Natural killer cell treated with Interleukin-12 subunit alpha and Interleukin-12 subunit beta and Interleukin-15 and Interleukin-18, amount 100 ng/mL, for 72 hours (primary cell): ENCODE results near the gene GALNS. TPM values are rescaled to one million over a fixed set of nuclear protein-coding genes. Genes with fewer than 3 reads are reported as not detected.

ENCODE experiments used
- ATAC-seq, 2 donors: fragments of 150-1000 bp; cut with Tn5 transposase in 1 of 2; sonication (Bioruptor Pico), chemical (Tn5 transposase) in 1 of 2; 2 replicates each; pipeline ENCODE4 v1.10.0; 2021
- DNase-seq: peaks from one replicate; pipeline ENCODE4 v3.0.0; 2022; ENCODE audit warnings: low spot score
- H3K27ac Mint-ChIP-seq, 2 donors: 1 replicate in 1 of 2; 2 replicates in 1 of 2; pipeline ENCODE4 v1.8.0; 2022; ENCODE audit warnings: mixed read lengths in 2 of 2, mild to moderate bottlenecking in 1 of 2, moderate library complexity in 1 of 2
- H3K27me3 Mint-ChIP-seq, 2 donors: 1 replicate in 1 of 2; 2 replicates in 1 of 2; pipeline ENCODE4 v1.8.0; 2022; ENCODE audit warnings: mixed read lengths in 2 of 2
- H3K36me3 Mint-ChIP-seq: one replicate; pipeline ENCODE4 v1.8.0; 2022; ENCODE audit warnings: mixed read lengths
- H3K4me1 Mint-ChIP-seq, 2 donors: 1 replicate in 1 of 2; 2 replicates in 1 of 2; pipeline ENCODE4 v1.8.0; 2022; ENCODE audit warnings: low read depth in 2 of 2, mixed read lengths in 2 of 2, mild to moderate bottlenecking in 1 of 2
- H3K4me3 Mint-ChIP-seq: one replicate; pipeline ENCODE4 v1.8.0; 2022; ENCODE audit warnings: mixed read lengths
- H3K9me3 Mint-ChIP-seq: 2 replicates; pipeline ENCODE4 v1.8.0; 2022; ENCODE audit warnings: mixed read lengths
- total RNA-seq, 2 donors: library from RNA; stranded (reverse); gene quantifications; one replicate each; pipeline ENCODE4 v1.2.3, GENCODE V29; 2022

Gene GALNS
- total RNA-seq, 2 donors from 2014 or later = 27.3 to 46.3 TPM

DNA sequence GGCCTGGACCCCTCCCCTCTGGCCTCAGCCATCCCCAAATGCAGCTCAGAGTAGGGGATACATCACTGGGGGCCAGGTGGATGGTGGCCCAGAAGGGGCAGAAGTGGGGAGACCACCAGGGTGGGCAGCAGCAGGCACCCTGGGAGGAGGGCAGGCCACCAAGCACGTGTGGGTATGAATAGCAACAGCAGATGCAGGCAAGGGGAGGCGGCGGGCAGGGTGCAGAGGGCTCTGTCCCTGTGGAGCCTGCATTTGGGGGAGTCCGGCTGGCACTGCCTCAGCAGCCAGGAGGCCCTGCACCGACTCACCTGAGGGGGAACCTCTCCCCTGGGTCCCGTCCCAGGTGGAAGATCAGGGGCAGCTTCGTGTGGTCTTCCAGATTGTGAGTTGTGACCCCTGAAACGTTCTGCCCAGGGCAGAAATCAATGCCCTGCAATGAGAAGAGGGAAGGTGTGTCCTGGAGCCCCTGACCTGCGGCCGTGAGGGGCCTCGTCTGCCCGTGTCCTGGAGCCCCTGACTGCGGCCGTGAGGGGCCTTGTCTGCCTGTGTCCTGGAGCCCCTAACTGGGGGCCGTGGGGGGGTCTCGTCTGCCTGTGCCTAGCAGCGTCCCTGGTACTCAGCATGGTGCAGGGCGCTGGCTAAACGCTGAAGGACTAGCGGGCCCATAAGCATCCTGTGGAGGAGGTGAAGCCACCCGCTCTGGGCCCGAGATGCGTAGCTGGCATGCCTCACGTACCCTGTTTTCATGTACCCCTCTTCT is 34.3 kb downstream of the GALNS start:
- H3K27ac Mint-ChIP-seq = no peak overlapping the region
- H3K27me3 Mint-ChIP-seq = no peaks in the 10 kb centered on the region
- no peaks in the 10 kb centered on the region for H3K9me3 Mint-ChIP-seq
- no peaks in the 10 kb centered on the region for H3K36me3 Mint-ChIP-seq
- DNase-seq = no peak
- peaks cover 0 to 3% of the 10 kb centered on the region in 2 donors for H3K4me1 Mint-ChIP-seq
- no peak for ATAC-seq
- no peak overlapping the region for H3K4me3 Mint-ChIP-seq

DNA sequence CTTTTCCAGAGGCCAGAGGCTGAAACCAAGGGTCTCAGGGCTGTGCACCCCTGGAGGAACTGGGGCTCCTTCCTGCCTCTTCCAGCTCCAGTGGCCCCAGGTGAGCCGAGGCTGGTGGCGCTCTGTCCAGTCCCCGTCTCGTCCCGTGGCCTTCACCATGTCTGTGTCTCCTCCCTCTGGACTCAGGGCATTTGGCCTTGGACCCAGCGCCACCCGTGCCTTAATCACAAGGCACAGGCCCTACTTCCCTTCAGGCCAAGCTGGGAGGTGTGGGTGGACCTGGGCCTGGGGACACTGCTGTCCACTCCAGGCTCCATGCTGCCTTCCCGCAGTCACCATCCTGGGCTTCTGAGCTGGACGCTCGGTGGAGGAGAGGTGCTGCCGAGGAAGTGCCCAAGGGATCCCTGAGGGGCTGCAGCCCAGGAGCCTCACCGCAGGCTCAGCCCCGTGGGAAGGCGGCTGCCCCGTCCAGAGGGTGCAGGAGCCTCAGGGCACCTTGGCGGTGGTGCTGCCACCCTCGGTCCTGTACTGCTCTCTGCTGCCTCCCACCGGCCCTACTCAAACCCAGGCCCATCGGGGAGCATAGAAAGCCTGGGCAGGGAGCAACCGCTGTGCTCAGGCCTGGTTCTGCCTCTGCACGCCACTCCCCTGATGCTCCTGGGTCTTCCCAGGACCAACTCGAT is 35.4 kb downstream of the GALNS start:
- ATAC-seq = no peak
- H3K27me3 Mint-ChIP-seq = no peaks in the 10 kb centered on the region
- H3K4me3 Mint-ChIP-seq = no peak overlapping the region
- H3K9me3 Mint-ChIP-seq = no peaks in the 10 kb centered on the region
- DNase-seq = no peak
- peaks cover 0 to 3% of the 10 kb centered on the region in 2 donors for H3K4me1 Mint-ChIP-seq
- no peaks in the 10 kb centered on the region for H3K36me3 Mint-ChIP-seq
- H3K27ac Mint-ChIP-seq = no peak overlapping the region

DNA sequence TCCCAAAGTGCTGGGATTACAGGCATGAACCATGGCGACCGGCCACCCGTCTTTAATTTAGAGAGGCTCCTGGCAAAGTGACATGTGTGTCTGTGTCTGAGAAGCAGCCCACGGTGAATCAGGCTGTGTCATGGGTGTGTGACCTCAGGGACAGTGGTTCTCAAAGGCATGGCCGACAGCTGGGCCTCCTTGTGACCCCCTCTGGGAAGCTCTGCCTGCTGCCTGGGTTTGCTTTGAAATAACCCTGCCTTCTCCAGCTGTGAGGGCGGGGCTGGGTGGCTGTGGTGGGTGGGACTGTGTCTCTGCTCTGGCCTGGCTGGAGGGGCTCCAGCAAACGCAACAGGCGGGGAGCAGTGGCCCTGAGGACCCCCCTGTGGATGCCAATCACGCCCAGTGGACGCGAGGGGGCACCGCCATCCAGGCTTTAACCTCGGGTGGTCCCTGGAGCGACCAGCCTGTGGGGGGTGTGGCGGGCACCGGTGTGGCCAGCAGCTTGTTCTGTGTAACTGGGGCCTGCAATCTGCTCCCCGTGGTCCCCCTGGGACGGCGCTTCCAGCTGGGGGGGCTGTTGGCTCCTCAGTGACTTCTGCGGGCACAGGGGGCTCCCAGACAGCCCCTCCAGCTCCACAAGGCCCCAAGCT is 36.2 kb downstream of the GALNS start:
- DNase-seq (no peak), ATAC-seq (no peak)
- no peaks in the 10 kb centered on the region for H3K4me1 Mint-ChIP-seq
- H3K36me3 Mint-ChIP-seq = no peaks in the 10 kb centered on the region
- H3K9me3 Mint-ChIP-seq = no peaks in the 10 kb centered on the region
- no peaks in the 10 kb centered on the region for H3K27me3 Mint-ChIP-seq
- no peak overlapping the region for H3K27ac Mint-ChIP-seq
- no peak overlapping the region for H3K4me3 Mint-ChIP-seq

DNA sequence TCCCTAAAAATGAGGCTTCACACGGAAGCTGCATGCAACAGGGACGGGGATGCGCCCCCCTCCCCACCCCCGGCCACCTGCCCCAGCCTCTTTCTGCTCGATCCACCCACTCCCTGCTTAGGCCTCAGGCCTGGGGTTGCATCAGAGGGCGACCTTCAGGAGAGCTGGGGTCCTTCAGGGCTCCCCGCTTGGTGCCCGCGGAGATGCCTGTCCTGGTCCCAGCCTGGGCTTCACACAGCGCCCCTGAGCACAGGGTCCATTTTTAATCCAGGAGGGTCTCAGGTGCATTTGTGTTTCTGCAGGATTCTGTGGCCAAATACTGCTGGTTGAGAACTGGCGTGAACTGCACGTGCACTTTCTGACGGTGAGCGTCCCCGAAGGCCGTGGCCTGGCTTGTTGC is 37.6 kb downstream of the GALNS start:
- Mint-ChIP-seq H3K4me3 (no peak overlapping the region), H3K27ac (no peak overlapping the region), H3K27me3 (no peaks in the 10 kb centered on the region), H3K9me3 (no peaks in the 10 kb centered on the region), H3K36me3 (no peaks in the 10 kb centered on the region), H3K4me1 (no peaks in the 10 kb centered on the region)
- DNase-seq (no peak), ATAC-seq (no peak)

DNA sequence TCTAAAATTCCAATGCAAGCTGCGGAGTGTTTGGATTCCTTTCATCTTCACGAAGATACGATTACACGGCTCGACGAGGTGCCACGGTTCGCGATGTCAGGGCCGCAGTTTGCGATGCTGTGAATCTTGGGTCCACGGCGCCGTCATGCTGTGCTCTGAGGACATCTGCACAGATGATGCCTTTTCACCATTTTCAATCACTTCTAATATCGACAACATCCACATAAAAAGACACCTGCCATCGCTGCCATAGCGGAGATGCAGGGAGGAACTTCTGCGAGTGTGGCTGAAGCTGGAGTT is 38.2 kb downstream of the GALNS start:
- no peaks in the 10 kb centered on the region for H3K36me3 Mint-ChIP-seq
- ATAC-seq = no peak
- no peak overlapping the region for H3K4me3 Mint-ChIP-seq
- no peaks in the 10 kb centered on the region for H3K27me3 Mint-ChIP-seq
- H3K27ac Mint-ChIP-seq = no peak overlapping the region
- no peaks in the 10 kb centered on the region for H3K9me3 Mint-ChIP-seq
- no peaks in the 10 kb centered on the region for H3K4me1 Mint-ChIP-seq
- no peak for DNase-seq

DNA sequence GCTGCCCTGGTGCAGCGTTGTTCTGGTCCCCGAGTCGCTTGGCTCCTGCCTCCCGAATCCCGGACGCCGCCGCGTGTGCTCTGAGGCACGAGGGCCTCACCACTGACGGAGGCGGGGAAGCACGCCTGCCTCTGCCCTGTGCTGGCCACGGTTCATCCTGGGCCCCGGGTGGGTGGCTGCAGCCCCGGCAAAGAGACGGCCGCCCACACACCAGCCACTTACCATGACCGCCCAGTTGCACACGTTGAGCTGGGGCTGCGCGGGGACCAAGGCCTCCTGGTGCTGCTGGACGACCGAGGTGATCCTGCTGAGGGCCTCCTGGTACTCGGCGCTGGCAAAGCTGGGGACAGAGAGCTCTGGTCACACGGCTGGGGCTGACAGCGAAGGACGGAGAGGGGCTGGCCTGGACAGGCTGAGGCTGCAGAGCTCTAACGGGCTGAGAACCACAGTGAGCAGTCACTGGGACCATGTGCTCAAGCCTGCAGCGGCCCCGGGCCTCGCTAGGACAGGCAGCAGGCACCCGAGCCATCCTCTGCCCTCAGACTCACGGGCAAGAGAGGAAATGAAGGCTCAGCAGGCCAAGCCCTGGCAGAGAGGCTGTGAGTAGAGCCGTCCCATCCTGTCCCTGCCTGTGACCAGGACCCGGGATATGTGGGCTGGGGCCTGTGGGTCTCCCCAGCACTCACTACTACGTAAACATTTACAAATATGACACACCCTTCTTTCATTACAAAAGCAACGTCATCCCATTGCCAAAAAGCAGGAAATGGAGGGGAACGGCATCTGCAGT is 38.8 kb downstream of the GALNS start:
- Mint-ChIP-seq H3K36me3 (no peaks in the 10 kb centered on the region), H3K27me3 (no peaks in the 10 kb centered on the region), H3K27ac (no peak overlapping the region), H3K9me3 (no peaks in the 10 kb centered on the region), H3K4me3 (no peak overlapping the region), H3K4me1 (peaks cover 0 to under 1% of the 10 kb centered on the region in 2 donors)
- no peak for DNase-seq
- no peak for ATAC-seq

DNA sequence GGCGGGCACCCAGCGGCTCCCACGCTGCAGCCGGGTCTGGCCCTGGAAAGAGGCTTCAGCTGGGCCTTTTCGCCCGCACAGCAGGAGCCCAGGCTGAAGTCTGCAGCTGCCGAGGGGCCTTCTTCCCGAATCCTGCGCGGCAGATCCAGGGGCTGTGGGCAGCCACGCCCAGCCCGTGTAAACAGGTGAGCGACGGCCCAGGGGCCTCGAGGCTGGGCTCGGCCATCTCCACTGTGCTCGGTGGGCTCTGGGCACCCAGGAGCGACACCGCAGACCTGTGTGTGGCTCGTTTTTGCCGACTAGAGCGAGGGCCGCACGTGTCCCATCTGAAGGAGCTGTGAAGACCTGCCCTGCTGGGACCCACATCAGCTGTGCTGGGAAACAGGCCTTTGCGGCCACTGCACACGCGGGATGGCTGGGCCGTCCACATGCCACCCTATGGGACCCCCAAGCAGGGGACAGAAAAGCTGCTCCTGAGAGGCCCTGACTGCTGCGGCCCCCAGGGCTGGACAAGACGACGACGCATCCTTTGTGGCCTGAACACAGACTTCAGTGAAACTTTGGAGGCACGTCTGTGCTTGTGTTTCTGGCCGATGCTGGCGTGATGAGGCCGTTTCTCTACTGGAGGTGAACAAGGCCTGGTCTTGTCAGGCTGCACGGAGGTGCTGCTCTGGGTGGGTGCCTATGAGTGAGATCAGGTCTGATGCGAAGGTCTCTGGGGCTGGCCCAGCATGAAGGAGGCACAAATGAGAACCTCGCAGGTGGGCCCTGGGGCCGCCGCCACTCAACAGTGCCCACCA is 39.8 kb downstream of the GALNS start:
- H3K27me3 Mint-ChIP-seq = no peaks in the 10 kb centered on the region
- H3K4me3 Mint-ChIP-seq = no peak overlapping the region
- DNase-seq (no peak), ATAC-seq (no peak)
- H3K27ac Mint-ChIP-seq = no peak overlapping the region
- H3K4me1 Mint-ChIP-seq = peaks cover 0 to 7% of the 10 kb centered on the region in 2 donors
- H3K9me3 Mint-ChIP-seq = no peaks in the 10 kb centered on the region
- no peaks in the 10 kb centered on the region for H3K36me3 Mint-ChIP-seq

DNA sequence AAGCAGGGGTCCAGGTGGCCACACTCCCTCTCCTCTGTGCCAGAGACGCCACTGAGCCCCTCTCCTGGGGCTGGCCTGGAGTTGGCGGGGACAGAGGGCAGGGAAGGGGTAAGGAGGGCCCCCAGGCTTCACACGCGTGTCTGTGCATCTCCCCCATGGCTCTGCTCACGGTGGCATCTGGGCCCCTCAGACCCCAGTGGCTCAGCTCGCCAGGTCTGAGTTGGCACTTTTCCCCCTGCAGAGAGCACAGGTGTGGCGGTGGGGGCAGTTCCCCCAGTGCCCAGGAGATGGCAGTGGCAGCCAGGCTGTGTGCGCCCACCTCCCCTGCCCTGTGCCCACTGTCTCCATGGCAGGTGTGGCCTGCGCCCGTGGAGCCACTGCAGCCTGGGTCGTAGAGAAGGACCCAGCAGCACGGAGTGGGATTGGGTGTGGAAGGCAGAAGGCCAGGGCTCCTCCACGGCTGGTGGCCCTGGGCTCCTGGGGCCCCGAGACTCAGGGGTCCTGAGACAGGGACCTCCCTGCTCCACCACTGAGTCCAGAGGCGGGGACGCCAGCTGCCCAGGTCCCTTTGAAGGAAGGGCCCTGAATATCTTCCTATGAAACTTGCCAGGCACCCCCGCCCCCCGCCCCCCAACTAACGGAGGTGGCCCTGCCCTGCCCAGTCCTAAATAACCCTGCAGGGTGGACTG is 40.7 kb downstream of the GALNS start:
- no peaks in the 10 kb centered on the region for H3K36me3 Mint-ChIP-seq
- no peak overlapping the region for H3K27ac Mint-ChIP-seq
- H3K27me3 Mint-ChIP-seq = no peaks in the 10 kb centered on the region
- DNase-seq = no peak
- H3K9me3 Mint-ChIP-seq = no peaks in the 10 kb centered on the region
- peaks cover 0 to 8% of the 10 kb centered on the region in 2 donors for H3K4me1 Mint-ChIP-seq
- H3K4me3 Mint-ChIP-seq = no peak overlapping the region
- no peak for ATAC-seq

DNA sequence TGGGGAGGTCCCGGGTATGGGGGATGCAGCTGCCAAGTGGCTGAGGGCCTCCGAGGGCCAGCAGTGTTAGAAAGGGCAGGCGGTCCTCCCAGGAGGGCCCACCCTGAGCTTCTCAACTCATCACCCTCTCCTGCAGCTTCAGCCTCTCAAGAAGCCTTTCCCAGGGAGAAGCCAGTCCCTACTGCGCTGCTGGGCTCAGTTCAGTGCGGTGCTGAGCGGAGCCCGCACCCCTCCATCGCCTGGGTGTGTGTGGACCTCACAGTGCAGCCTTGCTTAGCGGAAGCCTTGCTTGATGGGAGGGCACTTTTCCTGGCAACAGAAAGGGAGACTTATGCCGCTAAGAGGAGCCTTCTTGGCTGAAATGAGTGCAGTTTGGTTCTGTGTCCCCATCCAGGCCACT is 41.5 kb downstream of the GALNS start:
- ATAC-seq (no peak), DNase-seq (no peak)
- Mint-ChIP-seq H3K4me3 (no peak overlapping the region), H3K4me1 (peaks cover 1 to 12% of the 10 kb centered on the region in 2 donors), H3K9me3 (no peaks in the 10 kb centered on the region), H3K27ac (no peak overlapping the region), H3K36me3 (no peaks in the 10 kb centered on the region), H3K27me3 (no peaks in the 10 kb centered on the region)

DNA sequence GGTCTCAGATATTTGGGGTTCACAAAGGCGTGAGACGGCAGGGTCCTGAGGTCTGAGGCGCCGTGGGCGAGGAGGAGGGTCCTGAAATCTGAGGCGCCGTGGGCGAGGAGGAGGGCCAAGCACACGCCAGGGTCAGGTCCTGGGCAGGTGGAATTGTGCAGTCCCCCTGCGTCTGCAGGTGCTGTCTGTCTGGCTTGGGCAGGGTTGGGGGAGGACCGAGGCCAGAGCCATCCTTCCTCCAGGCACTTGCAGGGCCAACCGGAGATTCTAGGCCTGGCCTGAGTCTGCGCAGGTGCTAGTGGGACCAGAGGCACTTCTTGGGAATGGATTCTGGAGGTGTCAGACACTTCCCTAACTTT is 42.6 kb downstream of the GALNS start:
- H3K27ac Mint-ChIP-seq = no peak overlapping the region
- H3K4me1 Mint-ChIP-seq = peaks cover 4 to 15% of the 10 kb centered on the region in 2 donors
- no peak for ATAC-seq
- H3K36me3 Mint-ChIP-seq = no peaks in the 10 kb centered on the region
- H3K27me3 Mint-ChIP-seq = no peaks in the 10 kb centered on the region
- DNase-seq = no peak
- H3K4me3 Mint-ChIP-seq = no peak overlapping the region
- H3K9me3 Mint-ChIP-seq = no peaks in the 10 kb centered on the region

DNA sequence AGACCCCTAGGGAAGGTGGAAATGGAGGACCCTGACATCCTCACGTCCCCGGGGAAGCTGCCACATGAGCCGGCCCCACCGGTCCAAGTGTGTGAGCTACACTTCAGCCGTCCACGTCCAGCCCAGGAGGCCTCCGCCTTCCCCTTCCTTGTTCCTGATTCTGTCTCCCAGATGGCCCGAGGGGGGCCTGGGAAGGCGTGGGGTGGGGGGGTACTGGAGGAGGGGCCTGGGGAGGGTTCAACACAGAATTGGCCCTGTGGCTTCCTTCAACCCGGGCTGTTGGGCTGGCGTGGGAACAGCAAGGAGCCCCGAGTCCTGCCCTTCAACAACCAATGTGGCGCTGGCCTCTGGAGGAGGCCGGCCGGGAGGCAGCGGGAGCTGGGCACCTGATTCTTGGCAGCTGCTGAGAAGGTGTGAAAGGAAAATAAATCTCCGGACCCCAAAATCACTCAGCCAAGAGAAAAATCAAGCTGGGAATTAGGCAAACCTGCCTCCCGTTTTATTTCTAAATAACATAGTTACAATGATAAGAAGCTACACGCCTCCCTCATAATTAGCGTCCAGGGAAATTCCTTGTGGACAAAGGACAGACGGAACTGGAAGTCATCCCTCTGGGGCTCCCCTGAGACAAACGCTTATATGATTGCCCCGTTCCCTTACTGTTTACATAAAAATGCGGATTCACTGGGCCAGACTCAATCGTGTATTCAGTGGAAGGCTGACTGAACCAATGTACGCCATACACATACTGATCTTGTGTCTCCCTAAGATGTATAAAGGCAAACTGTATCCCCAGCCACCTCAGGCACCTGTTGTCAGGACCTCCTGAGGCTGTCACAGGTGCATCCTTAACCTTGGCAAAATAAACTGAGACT is 43.2 kb downstream of the GALNS start:
- DNase-seq = no peak
- H3K4me3 Mint-ChIP-seq = no peak overlapping the region
- no peaks in the 10 kb centered on the region for H3K27me3 Mint-ChIP-seq
- no peak for ATAC-seq
- H3K4me1 Mint-ChIP-seq = peaks cover 4 to 15% of the 10 kb centered on the region in 2 donors
- H3K27ac Mint-ChIP-seq = no peak overlapping the region
- no peaks in the 10 kb centered on the region for H3K9me3 Mint-ChIP-seq
- H3K36me3 Mint-ChIP-seq = no peaks in the 10 kb centered on the region

DNA sequence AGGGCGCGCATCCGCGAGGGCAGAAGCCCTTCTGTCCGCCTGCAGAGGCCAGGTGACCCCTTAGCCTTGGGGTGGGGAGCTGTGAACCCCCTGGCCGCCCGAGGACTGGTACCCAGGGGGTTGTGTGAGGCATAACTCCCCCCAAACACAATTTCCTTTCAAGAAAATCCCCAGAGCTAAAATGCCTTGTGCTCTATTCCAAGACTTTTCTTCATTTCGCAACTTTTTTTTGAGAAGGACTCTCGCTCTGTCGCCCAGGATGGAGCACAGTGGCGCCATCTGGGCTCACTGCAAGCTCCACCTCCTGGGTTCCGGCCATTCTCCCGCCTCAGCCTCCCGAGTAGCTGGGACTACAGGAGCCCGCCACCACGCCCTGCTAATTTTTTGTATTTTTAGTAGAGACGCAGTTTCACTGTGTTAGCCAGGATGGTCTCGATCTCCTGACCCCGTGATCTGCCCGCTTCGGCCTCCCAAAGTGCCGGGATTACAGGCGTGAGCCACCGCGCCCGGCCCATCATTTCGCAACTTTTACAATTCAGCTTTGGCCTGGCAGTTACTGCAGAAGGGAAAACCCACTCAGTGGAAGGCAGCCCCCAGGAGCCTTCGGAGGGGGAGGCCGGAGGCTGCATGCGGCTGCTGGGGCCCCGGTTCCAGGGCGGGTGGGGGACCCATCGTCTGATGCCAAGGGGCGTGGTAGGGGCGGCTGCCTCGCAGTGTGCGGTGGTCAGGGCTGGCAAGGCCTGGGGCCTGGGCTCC is 44.1 kb downstream of the GALNS start:
- no peaks in the 10 kb centered on the region for H3K9me3 Mint-ChIP-seq
- H3K27ac Mint-ChIP-seq = peak overlapping the region; percentile 86 to 87
- no peak for DNase-seq
- no peak for ATAC-seq
- peak overlapping the region; percentile 91 for H3K4me3 Mint-ChIP-seq
- H3K4me1 Mint-ChIP-seq = peaks cover 4 to 15% of the 10 kb centered on the region in 2 donors
- H3K36me3 Mint-ChIP-seq = no peaks in the 10 kb centered on the region
- no peaks in the 10 kb centered on the region for H3K27me3 Mint-ChIP-seq
